Stimulated activated CD4-positive, alpha-beta T cell treated with anti-CD3 and anti-CD28 coated beads, Interleukin-2, amount 100 ng/mL, for 24 hours (primary cell): ENCODE data around the gene FAM3C.

Experiments
- DNase-seq, 2 donors: peaks; one replicate each; pipeline ENCODE4 v3.0.0-alpha.2; 2020

Gene FAM3C

GRCh38 chr7:121373177-121373576, 22.9 kb downstream of the FAM3C start:
- DNase-seq: no peak

- DNase-seq: no peak
Measured at GRCh38 chr7:121372376-121373010, 23.6 kb downstream of the FAM3C start.

GRCh38 chr7:121371883-121372282, 24.2 kb downstream of the FAM3C start:
- no peak for DNase-seq

- no peak for DNase-seq
Measured at GRCh38 chr7:121371367-121371766, 24.7 kb downstream of the FAM3C start.

DNA sequence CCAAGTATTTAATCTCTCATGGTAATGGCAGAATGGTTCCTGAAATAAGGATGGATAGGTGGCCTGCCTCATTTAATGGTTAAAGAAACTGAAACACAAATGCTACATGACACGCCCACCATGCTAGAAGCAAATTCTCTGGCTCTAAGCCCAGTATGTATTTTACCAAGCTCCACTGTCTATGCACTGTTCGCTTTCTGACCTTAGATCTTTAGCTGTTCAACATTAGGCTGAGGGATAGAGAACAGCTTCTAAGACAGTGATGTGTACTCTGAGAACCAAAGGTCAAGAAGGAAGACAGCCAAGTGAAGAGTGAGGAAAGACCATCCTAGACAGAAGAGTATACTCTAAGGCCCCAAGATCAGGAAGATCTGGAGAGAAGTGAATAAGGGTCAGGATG, 26.6 kb downstream of the FAM3C start:
- DNase-seq: no peak

DNA sequence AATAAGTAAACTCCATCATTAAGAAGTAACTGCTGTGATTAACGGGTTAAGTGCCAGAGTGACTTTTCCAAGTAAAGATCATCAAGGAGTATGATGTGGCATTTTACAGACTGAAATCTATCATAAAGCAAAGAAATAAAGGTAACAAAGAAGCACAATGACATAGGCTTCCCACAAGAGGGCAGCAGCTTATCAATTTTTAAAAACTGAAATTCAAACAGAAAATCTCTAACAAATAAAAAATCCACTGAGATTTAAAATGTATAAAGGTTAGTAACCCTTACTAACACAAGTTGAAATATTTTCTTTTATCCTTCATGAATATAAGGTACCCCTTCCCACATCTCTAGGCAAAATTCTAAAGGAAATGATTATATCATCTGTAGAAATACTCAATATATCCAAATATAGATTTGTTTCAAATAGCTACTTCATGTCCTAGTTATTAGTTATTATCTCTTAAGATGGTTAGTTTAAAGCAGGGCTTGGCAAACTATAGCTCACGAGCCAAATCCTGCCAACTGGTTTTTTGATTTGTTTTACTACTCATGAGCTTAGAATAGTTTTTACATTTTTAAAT, 29.2 kb downstream of the FAM3C start:
- DNase-seq: no peak

GRCh38 chr7:121360564-121360963, 35.5 kb downstream of the FAM3C start:
- no peak for DNase-seq

DNA sequence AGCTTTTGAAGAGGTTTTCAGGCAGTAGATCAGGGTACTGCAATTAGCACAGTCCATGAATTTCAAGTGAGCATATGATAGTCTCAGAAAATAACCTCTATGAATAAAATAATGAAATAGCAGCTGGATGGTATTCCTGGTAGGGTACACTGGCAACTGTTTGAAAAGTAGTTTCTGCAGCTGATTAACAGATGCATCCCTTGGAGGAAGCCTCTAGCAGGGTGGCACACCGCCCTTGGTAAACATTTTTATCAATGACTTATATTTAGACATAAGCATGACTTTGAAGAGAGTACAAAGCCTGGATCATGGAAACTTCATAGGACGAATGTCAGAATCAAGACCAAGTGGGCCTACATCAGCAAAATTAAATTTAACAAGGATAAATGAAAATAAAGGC, 40.5 kb downstream of the FAM3C start:
- no peak for DNase-seq

GRCh38 chr7:121352323-121352722, 43.8 kb downstream of the FAM3C start:
- DNase-seq: no peak

- no peak for DNase-seq
Measured at GRCh38 chr7:121351682-121352081, 44.4 kb downstream of the FAM3C start.

GRCh38 chr7:121344497-121344896, 51.6 kb downstream of the FAM3C start:
- DNase-seq: no peak

GRCh38 chr7:121344093-121344492, 52.0 kb downstream of the FAM3C start:
- no peak for DNase-seq

GRCh38 chr7:121343302-121343701, 52.8 kb downstream of the FAM3C start:
- DNase-seq: no peak

GRCh38 chr7:121342631-121343030, 53.5 kb downstream of the FAM3C start:
- DNase-seq: no peak

DNA sequence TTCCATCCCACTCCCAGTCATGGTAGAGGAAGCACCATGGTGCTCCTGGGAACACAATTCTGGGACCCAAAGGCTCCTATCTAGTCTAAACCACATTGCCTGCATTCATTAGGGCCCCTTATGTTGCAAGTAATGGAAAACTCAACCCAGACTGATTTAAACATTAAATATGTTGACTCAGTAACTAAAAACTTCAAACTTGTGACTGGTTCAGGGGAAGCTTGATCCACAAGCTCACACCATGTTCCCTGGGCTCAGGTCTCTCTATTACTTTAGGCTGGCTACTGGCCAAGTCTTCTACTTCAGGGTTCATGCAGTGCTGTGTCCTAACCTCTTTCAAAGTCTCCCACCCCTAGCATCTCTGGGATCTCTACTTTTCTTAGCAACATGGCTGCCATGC, 54.2 kb downstream of the FAM3C start:
- DNase-seq: no peak

DNA sequence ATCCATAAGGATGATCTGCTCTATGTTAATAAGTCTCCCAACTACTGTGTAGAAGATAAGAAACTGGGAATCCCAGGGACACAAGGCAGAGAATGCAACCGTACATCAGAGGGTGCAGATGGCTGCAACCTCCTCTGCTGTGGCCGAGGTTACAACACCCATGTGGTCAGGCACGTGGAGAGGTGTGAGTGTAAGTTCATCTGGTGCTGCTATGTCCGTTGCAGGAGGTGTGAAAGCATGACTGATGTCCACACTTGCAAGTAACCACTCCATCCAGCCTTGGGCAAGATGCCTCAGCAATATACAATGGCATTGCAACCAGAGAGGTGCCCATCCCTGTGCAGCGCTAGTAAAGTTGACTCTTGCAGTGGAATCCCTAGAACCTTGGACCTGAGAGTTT, 57.0 kb downstream of the FAM3C start:
- no peak for DNase-seq

DNA sequence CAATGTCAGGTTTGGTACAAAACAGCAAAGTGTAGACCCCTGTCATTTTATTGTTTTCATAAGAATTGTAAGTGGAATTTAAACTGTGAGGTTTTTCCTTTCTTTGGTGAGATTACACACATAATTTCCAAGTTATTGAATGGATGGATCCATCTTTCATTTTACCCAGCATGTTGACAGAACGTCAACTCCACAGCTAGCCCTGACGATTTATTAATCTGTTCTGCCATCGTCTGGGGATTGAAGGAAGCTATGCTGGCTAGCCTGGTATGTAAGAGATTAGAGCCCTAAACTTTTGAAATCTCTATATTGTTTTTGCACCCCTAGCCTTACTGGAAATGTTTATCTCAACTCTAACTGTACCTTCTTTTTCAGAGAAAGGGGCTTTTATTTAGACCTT, 58.7 kb downstream of the FAM3C start:
- DNase-seq: no peak

GRCh38 chr7:121336579-121336978, 59.5 kb downstream of the FAM3C start:
- DNase-seq: no peak

GRCh38 chr7:121334875-121335648, 61.0 kb downstream of the FAM3C start:
- DNase-seq: no peak

DNA sequence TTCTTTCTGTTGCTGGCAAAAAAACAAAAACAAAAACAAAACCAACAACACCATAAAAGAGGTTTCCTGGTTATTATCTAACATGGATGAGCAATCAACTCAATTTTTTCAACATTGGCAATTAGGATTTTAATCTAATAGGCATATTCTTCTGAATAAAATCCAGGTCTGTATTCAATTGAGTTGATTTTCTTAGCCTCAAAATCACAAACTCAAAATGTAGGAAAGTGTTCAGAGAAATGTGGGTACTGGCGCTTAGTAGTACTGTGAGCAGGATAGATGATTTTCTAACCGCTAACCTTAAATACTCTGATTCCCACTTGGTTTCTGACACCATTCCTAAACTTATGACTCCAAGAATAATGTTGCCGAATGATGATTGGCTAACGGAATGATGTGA, 61.7 kb downstream of the FAM3C start:
- no peak for DNase-seq

- no peak for DNase-seq
Measured at GRCh38 chr7:121331574-121331973, 64.5 kb downstream of the FAM3C start.

- no peak for DNase-seq
Measured at GRCh38 chr7:121331048-121331447, 65.1 kb downstream of the FAM3C start.

GRCh38 chr7:121330053-121330833, 65.9 kb downstream of the FAM3C start:
- DNase-seq: no peak
